Left forelimb (tissue), 1 donor: ENCODE data around the gene CCDC40.
"Not testable (repeated sequence)": the region's sequence is repeated elsewhere in the genome, so short reads cannot be mapped to it uniquely, and the experiment has no call there.

Experiments
- DNase-seq: peaks from one replicate; pipeline ENCODE4 v3.0.0-alpha.2; 2018; ENCODE audit warnings: low spot score

The CCDC40 gene

GRCh38 chr17:80082403-80083135 lies 46.1 kb downstream of the CCDC40 start:
- DNase-seq = no peak

- no peak for DNase-seq
Observed at GRCh38 chr17:80083136-80083661, 46.8 kb downstream of the CCDC40 start.

- no peak for DNase-seq
Observed at GRCh38 chr17:80084773-80085172, 48.3 kb downstream of the CCDC40 start.

- DNase-seq = no peak
Observed at GRCh38 chr17:80086081-80086480, 49.6 kb downstream of the CCDC40 start.

- DNase-seq = no peak
Observed at GRCh38 chr17:80086616-80087015, 50.2 kb downstream of the CCDC40 start.

- no peak for DNase-seq
Observed at GRCh38 chr17:80087346-80088265, 51.2 kb downstream of the CCDC40 start.

- no peak for DNase-seq
Observed at GRCh38 chr17:80089762-80090161, 53.3 kb downstream of the CCDC40 start.

GRCh38 chr17:80090164-80090563 lies 53.7 kb downstream of the CCDC40 start:
- DNase-seq = not testable (repeated sequence)

GRCh38 chr17:80091376-80091775 lies 54.9 kb downstream of the CCDC40 start:
- no peak for DNase-seq

- DNase-seq = no peak
Observed at GRCh38 chr17:80092959-80093358, 56.5 kb downstream of the CCDC40 start.

GRCh38 chr17:80095038-80095843 lies 58.8 kb downstream of the CCDC40 start:
- DNase-seq = no peak

- no peak for DNase-seq
Observed at GRCh38 chr17:80095844-80096475, 59.5 kb downstream of the CCDC40 start.

- DNase-seq = no peak
Observed at GRCh38 chr17:80096561-80097021, 60.1 kb downstream of the CCDC40 start.

GRCh38 chr17:80097127-80097621 lies 60.7 kb downstream of the CCDC40 start:
- DNase-seq = peak; percentile 58

- peak; percentile 52 for DNase-seq
Observed at GRCh38 chr17:80097844-80098691, 61.6 kb downstream of the CCDC40 start.

- DNase-seq = no peak
Observed at GRCh38 chr17:80099291-80100034, 63.0 kb downstream of the CCDC40 start.

GRCh38 chr17:80100035-80100323 lies 63.5 kb downstream of the CCDC40 start:
- DNase-seq = no peak

GRCh38 chr17:80101011-80101945 lies 64.8 kb downstream of the CCDC40 start, which contains the start of gene GAA:
Gene GAA, plus strand, starts transcription at chr17:80101581. Its CDS starts 3,006 bp downstream, at chr17:80104587.
- DNase-seq = peak; percentile 94
